IMR-90 (cell line): Measurements from ENCODE around the gene FAM53B. TPM values are rescaled to one million over a fixed set of nuclear protein-coding genes. Genes with fewer than 3 reads are reported as not detected.

Source experiments
- ATAC-seq: fragments of 200-7000 bp; cut with Tn5 transposase; 2 replicates; pipeline ENCODE4 v1.9.1; 2020; ENCODE audit warnings: low read depth, mild to moderate bottlenecking, moderate library complexity
- BruUV-seq: library from RNA; stranded (reverse); fragments of 400-500 nt; replicated peaks from 2 replicates; lab custom pipeline; 2021; lab: Mats Ljungman, UMichigan
- CTCF ChIA-PET: fragments of 300-600 bp; formaldehyde crosslinking; extraction: SDS; loops from one replicate; lab custom pipeline; 2021; ENCODE audit warnings: antibody characterized with exemption; lab: Yijun Ruan, JAX
- POLR2A ChIA-PET: fragments of 300-600 bp; sonication (Branson Sonifier 250); formaldehyde crosslinking; loops from one replicate; lab custom pipeline; 2022; ENCODE audit warnings: antibody characterized with exemption; ENCODE audit not compliant: unreplicated experiment; lab: Charles Lee
- DNase-seq: peaks from one replicate; pipeline ENCODE4 v3.0.0; 2013
- H2AFZ ChIP-seq: replicated peaks from 2 replicates; pipeline ENCODE3; 2013; ENCODE audit warnings: low read length, mild to moderate bottlenecking; ENCODE audit not compliant: poor library complexity
- H2AK5ac ChIP-seq: 2 replicates; pipeline ENCODE4 v1.6.1; 2013; ENCODE audit warnings: low read depth, low read length, inconsistent platforms
- H2AK9ac ChIP-seq: replicated peaks from 2 replicates; pipeline ENCODE3; 2013; ENCODE audit warnings: mild to moderate bottlenecking, low read depth, low read length, moderate library complexity; ENCODE audit not compliant: poor library complexity
- H2BK120ac ChIP-seq: 2 replicates; pipeline ENCODE4 v1.6.1; 2013; ENCODE audit warnings: low read depth, low read length, inconsistent platforms
- H2BK15ac ChIP-seq: 3 replicates; pipeline ENCODE4 v1.6.1; 2013; ENCODE audit warnings: low read depth, low read length, inconsistent platforms
- H2BK20ac ChIP-seq: 2 replicates; pipeline ENCODE4 v1.6.1; 2013; ENCODE audit warnings: low read depth, mild to moderate bottlenecking, inconsistent platforms, low read length, moderate library complexity
- H2BK5ac ChIP-seq: 2 replicates; pipeline ENCODE4 v1.6.1; 2013; ENCODE audit warnings: mild to moderate bottlenecking, low read depth, low read length, inconsistent platforms; ENCODE audit not compliant: poor library complexity, severe bottlenecking
- H3K14ac ChIP-seq: replicated peaks from 2 replicates; pipeline ENCODE4 v1.6.1; 2013; ENCODE audit warnings: low read depth, low read length, inconsistent platforms
- H3K18ac ChIP-seq: 2 replicates; pipeline ENCODE4 v1.6.1; 2013; ENCODE audit warnings: low read depth, low read length, control low read depth
- H3K23ac ChIP-seq: 2 replicates; pipeline ENCODE4 v1.6.1; 2013; ENCODE audit warnings: low read depth, low read length, inconsistent platforms
- H3K27ac ChIP-seq: 2 replicates; pipeline ENCODE4 v1.5.1; 2013; ENCODE audit warnings: mild to moderate bottlenecking, control low read depth, low read length; ENCODE audit not compliant: insufficient read depth
- H3K27me3 ChIP-seq: 2 replicates; pipeline ENCODE4 v1.6.1; 2013; ENCODE audit warnings: low read length; ENCODE audit not compliant: control insufficient read depth, insufficient read depth
- H3K36me3 ChIP-seq: 2 replicates; pipeline ENCODE4 v1.6.1; 2013; ENCODE audit warnings: low read length, mixed read lengths; ENCODE audit not compliant: control insufficient read depth, insufficient read depth
- H3K4ac ChIP-seq: 2 replicates; pipeline ENCODE4 v1.6.1; 2013; ENCODE audit warnings: low read depth, low read length, inconsistent platforms
- H3K4me1 ChIP-seq: 2 replicates; pipeline ENCODE4 v1.6.1; 2013; ENCODE audit warnings: low read length, mixed read lengths; ENCODE audit not compliant: control insufficient read depth, insufficient read depth
- H3K4me2 ChIP-seq: 2 replicates; pipeline ENCODE4 v1.6.1; 2013; ENCODE audit warnings: low read depth, mild to moderate bottlenecking, control low read depth, low read length, moderate library complexity
- H3K4me3 ChIP-seq: 2 replicates; pipeline ENCODE4 v1.5.1; 2013; ENCODE audit warnings: low read depth, mild to moderate bottlenecking, control low read depth, low read length, moderate library complexity; ENCODE audit not compliant: insufficient read depth
- H3K56ac ChIP-seq: 2 replicates; pipeline ENCODE4 v1.6.1; 2013; ENCODE audit warnings: low read length, inconsistent platforms; ENCODE audit not compliant: insufficient read depth; ENCODE audit errors: extremely low read depth
- H3K79me1 ChIP-seq, 2 experiments: 2 replicates each; pipeline ENCODE4 v1.6.1; 2013; ENCODE audit warnings: low read length in 2 of 2, inconsistent platforms in 1 of 2, low read depth in 1 of 2
- H3K9ac ChIP-seq: 2 replicates; pipeline ENCODE4 v1.6.1; 2013; ENCODE audit warnings: low read depth, low read length, control low read depth
- H3K9me1 ChIP-seq: 2 replicates; pipeline ENCODE4 v1.6.1; 2013; ENCODE audit warnings: low read length, inconsistent platforms; ENCODE audit not compliant: insufficient read depth
- H3K9me3 ChIP-seq: 2 replicates; pipeline ENCODE4 v1.6.1; 2013; ENCODE audit warnings: low read length; ENCODE audit not compliant: control insufficient read depth, insufficient read depth
- H4K20me1 ChIP-seq: 2 replicates; pipeline ENCODE4 v1.6.1; 2013; ENCODE audit warnings: low read length, inconsistent platforms; ENCODE audit not compliant: insufficient read depth
- H4K5ac ChIP-seq: 2 replicates; pipeline ENCODE4 v1.6.1; 2013; ENCODE audit warnings: mild to moderate bottlenecking, low read depth, low read length, control low read depth
- H4K8ac ChIP-seq, 2 experiments: 2 replicates each; pipeline ENCODE4 v1.6.1; 2013; ENCODE audit warnings: low read depth in 2 of 2, low read length in 2 of 2, control low read depth in 1 of 2, inconsistent platforms in 1 of 2
- H4K91ac ChIP-seq: 2 replicates; pipeline ENCODE4 v1.6.1; 2013; ENCODE audit warnings: low read depth, low read length, inconsistent platforms; ENCODE audit not compliant: insufficient read depth
- BHLHE40 ChIP-seq: fragments of 150-350 bp; IDR thresholded peaks from 2 replicates; pipeline ENCODE4 v1.6.1; 2016; ENCODE audit warnings: mild to moderate bottlenecking, low read depth, low read length
- CEBPB ChIP-seq: IDR thresholded peaks from 2 replicates; pipeline ENCODE4 v1.6.1; 2012; ENCODE audit warnings: low read depth, low read length, improper control_type of control experiment
- CHD1 ChIP-seq: IDR thresholded peaks from 2 replicates; pipeline ENCODE4 v1.6.1; 2012; ENCODE audit warnings: low read depth, low read length, improper control_type of control experiment
- FOS ChIP-seq: fragments of 150-350 bp; IDR thresholded peaks from 2 replicates; pipeline ENCODE4 v1.6.1; 2016; ENCODE audit warnings: low read depth, low read length
- MAFK ChIP-seq: IDR thresholded peaks from 2 replicates; pipeline ENCODE4 v1.6.1; 2012; ENCODE audit warnings: low read depth, low read length, improper control_type of control experiment
- MAZ ChIP-seq: IDR thresholded peaks from 2 replicates; pipeline ENCODE4 v1.6.1; 2012; ENCODE audit warnings: low read depth, mild to moderate bottlenecking, low read length, improper control_type of control experiment, moderate library complexity, borderline replicate concordance
- MXI1 ChIP-seq: IDR thresholded peaks from 2 replicates; pipeline ENCODE4 v1.6.1; 2012; ENCODE audit warnings: low read depth, mild to moderate bottlenecking, low read length, moderate library complexity, borderline replicate concordance
- NFE2L2 ChIP-seq: fragments of 150-350 bp; IDR thresholded peaks from 2 replicates; pipeline ENCODE4 v1.6.1; 2016; ENCODE audit warnings: low read depth, mild to moderate bottlenecking, low read length
- POLR2A ChIP-seq: IDR thresholded peaks from 2 replicates; pipeline ENCODE4 v1.6.1; 2012; ENCODE audit warnings: mild to moderate bottlenecking, low read depth, low read length
- RAD21 ChIP-seq: IDR thresholded peaks from 2 replicates; pipeline ENCODE4 v1.6.1; 2012; ENCODE audit warnings: low read length, improper control_type of control experiment
- RCOR1 ChIP-seq: IDR thresholded peaks from 2 replicates; pipeline ENCODE4 v1.6.1; 2012; ENCODE audit warnings: mild to moderate bottlenecking, low read length, improper control_type of control experiment; ENCODE audit not compliant: insufficient replicate concordance
- RFX5 ChIP-seq: IDR thresholded peaks from 2 replicates; pipeline ENCODE4 v1.8.0; 2012; ENCODE audit warnings: low read depth, mild to moderate bottlenecking, low read length, moderate library complexity
- SMC3 ChIP-seq: fragments of 150-350 bp; IDR thresholded peaks from 2 replicates; pipeline ENCODE4 v1.6.1; 2016; ENCODE audit warnings: low read depth, mild to moderate bottlenecking, antibody characterized with exemption, low read length, moderate library complexity
- WGBS, 2 experiments: methylation state at CpG; one replicate each; pipeline versions ENCODE4 v1.1.5 to v1.1.7; 2013; ENCODE audit warnings: missing lambda C conversion rate in 2 of 2; ENCODE audit not compliant: insufficient read length in 1 of 2; ENCODE audit errors: extremely low coverage in 2 of 2; 5-methylcytosine and 5-hydroxymethylcytosine counted together
- dilution Hi-C: fragments of 300-500 bp; cut with HindIII; formaldehyde crosslinking; loops from one replicate; pipeline ENCODE4 v1.14.3; 2018; ENCODE audit warnings: low sequenced_read_pairs; ENCODE audit not compliant: unreplicated experiment
- in situ Hi-C: fragments of 300-500 bp; cut with MboI; formaldehyde crosslinking; loops from 3 replicates; pipeline ENCODE4 v1.14.3; 2019; ENCODE audit warnings: low sequenced_read_pairs, inconsistent platforms, mixed read lengths
- intact Hi-C: fragments of 100-400 bp; cut with micrococcal nuclease; formaldehyde crosslinking; loops from 2 replicates; pipeline ENCODE4 v1.10.0; 2022
- polyA plus RNA-seq, 3 experiments: library from polyadenylated mRNA; depleted of rRNA; stranded (reverse); fragments of >200 nt; gene quantifications; 2 replicates each; pipeline ENCODE4 v1.2.3, GENCODE V29; 2012; ENCODE audit warnings: low replicate concordance in 1 of 3
- total RNA-seq: library from RNA; depleted of rRNA; stranded (reverse); fragments of >200 nt; gene quantifications from 2 replicates; pipeline ENCODE4 v1.2.3, GENCODE V29; 2012
- TF ChIP-seq, protein P1 (sequence below): fragments of 150-350 bp; IDR thresholded peaks from 2 replicates; pipeline ENCODE4 v1.6.1; 2017; ENCODE audit warnings: mild to moderate bottlenecking, antibody characterized with exemption, low read length, low read depth
- TF ChIP-seq, protein P2 (sequence below): conservative IDR thresholded peaks from 2 replicates; pipeline ENCODE4 v1.5.1; 2012; ENCODE audit warnings: mild to moderate bottlenecking, low read depth, low read length, improper control_type of control experiment
- TF ChIP-seq, protein P3 (sequence below): fragments of 150-350 bp; IDR thresholded peaks from 2 replicates; pipeline ENCODE4 v1.6.1; 2016; ENCODE audit warnings: low read depth, mild to moderate bottlenecking, low read length, moderate library complexity, borderline replicate concordance

FAM53B gene
- total and polyA plus RNA-seq, 2 of the 4 experiments (the other 2 are of a cell fraction), result 3.8 to 5.7 TPM

- no peak overlapping the region for H3K27ac ChIP-seq
- H2AK5ac ChIP-seq, result no peak overlapping the region
- POLR2A ChIA-PET, result no interaction called here
- CTCF ChIA-PET, result no interaction called here
- H3K79me1 ChIP-seq, result no peaks in the 10 kb centered on the region
- no TSS peak for BruUV-seq
- no peak overlapping the region for H4K5ac ChIP-seq
- dilution Hi-C loops (no loop called here), intact Hi-C loops (no loop called here), in situ Hi-C loops (no loop called here)
- no peak overlapping the region for H2BK15ac ChIP-seq
- H2BK120ac ChIP-seq, result no peak overlapping the region
- no peak overlapping the region for H3K23ac ChIP-seq
- no peak for DNase-seq
- no peaks in the 10 kb centered on the region for H4K20me1 ChIP-seq
- H3K9ac ChIP-seq, result no peak overlapping the region
- H2AK9ac ChIP-seq, result no peak overlapping the region
- H2AFZ ChIP-seq, result no peak overlapping the region
- H3K27me3 ChIP-seq, result peaks cover 9% of the 10 kb centered on the region
- 73% methylated on average over 8 of the region's 16 CpGs; no CpG with 5 or more reads in 1 of the 2 experiments for WGBS, 2 experiments
- no peak overlapping the region for H2BK20ac ChIP-seq
- H3K18ac ChIP-seq, result no peak overlapping the region
- H3K56ac ChIP-seq, result no peak overlapping the region
- no peak overlapping the region for H4K8ac ChIP-seq
- no peaks in the 10 kb centered on the region for H3K36me3 ChIP-seq
- no peak overlapping the region for H3K4me3 ChIP-seq
- H3K4me2 ChIP-seq, result no peak overlapping the region
- no peaks in the 10 kb centered on the region for H3K4me1 ChIP-seq
- peak; percentile 29; the same call in 1 of the 2 replicates for ATAC-seq
- TF ChIP-seq MAZ (no peak), SMC3 (no peak), RAD21 (no peak), NFE2L2 (no peak), POLR2A (no peak), RCOR1 (no peak), RFX5 (no peak), CEBPB (no peak), CHD1 (no peak), BHLHE40 (no peak), MAFK (no peak), MXI1 (no peak), FOS (no peak)
- TF ChIP-seq, protein P1, sequence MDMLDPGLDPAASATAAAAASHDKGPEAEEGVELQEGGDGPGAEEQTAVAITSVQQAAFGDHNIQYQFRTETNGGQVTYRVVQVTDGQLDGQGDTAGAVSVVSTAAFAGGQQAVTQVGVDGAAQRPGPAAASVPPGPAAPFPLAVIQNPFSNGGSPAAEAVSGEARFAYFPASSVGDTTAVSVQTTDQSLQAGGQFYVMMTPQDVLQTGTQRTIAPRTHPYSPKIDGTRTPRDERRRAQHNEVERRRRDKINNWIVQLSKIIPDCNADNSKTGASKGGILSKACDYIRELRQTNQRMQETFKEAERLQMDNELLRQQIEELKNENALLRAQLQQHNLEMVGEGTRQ, result no peak
- TF ChIP-seq, protein P2, sequence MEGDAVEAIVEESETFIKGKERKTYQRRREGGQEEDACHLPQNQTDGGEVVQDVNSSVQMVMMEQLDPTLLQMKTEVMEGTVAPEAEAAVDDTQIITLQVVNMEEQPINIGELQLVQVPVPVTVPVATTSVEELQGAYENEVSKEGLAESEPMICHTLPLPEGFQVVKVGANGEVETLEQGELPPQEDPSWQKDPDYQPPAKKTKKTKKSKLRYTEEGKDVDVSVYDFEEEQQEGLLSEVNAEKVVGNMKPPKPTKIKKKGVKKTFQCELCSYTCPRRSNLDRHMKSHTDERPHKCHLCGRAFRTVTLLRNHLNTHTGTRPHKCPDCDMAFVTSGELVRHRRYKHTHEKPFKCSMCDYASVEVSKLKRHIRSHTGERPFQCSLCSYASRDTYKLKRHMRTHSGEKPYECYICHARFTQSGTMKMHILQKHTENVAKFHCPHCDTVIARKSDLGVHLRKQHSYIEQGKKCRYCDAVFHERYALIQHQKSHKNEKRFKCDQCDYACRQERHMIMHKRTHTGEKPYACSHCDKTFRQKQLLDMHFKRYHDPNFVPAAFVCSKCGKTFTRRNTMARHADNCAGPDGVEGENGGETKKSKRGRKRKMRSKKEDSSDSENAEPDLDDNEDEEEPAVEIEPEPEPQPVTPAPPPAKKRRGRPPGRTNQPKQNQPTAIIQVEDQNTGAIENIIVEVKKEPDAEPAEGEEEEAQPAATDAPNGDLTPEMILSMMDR, result no peak
- TF ChIP-seq, protein P3, sequence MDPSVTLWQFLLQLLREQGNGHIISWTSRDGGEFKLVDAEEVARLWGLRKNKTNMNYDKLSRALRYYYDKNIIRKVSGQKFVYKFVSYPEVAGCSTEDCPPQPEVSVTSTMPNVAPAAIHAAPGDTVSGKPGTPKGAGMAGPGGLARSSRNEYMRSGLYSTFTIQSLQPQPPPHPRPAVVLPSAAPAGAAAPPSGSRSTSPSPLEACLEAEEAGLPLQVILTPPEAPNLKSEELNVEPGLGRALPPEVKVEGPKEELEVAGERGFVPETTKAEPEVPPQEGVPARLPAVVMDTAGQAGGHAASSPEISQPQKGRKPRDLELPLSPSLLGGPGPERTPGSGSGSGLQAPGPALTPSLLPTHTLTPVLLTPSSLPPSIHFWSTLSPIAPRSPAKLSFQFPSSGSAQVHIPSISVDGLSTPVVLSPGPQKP, result no peak
- H3K4ac ChIP-seq, result no peak overlapping the region
- no peak overlapping the region for H3K14ac ChIP-seq
- H3K9me3 ChIP-seq, result no peaks in the 10 kb centered on the region
- no peaks in the 10 kb centered on the region for H3K9me1 ChIP-seq
- H2BK5ac ChIP-seq, result no peak overlapping the region
- H4K91ac ChIP-seq, result no peak overlapping the region
Measured at GRCh38 chr10:124579011-124579399, 165.2 kb downstream of the FAM53B start.
